SU-DHL-6 (cell line): Measurements from ENCODE around the gene AKAP1.
A peak's percentile ranks its signal among the peaks of the same experiment; 100 is the strongest.

Experiments used
- H2AFZ ChIP-seq: fragments of 200-600 bp; sonication (generic); 2 replicates; pipeline ENCODE4 v1.6.1; 2014; ENCODE audit warnings: low read depth, mild to moderate bottlenecking, moderate library complexity, mixed read lengths, antibody characterized with exemption, low read length; ENCODE audit not compliant: severe bottlenecking
- H3F3A ChIP-seq: fragments of 200-600 bp; shearing (Covaris generic); 2 replicates; pipeline ENCODE4 v1.6.0; 2016; ENCODE audit warnings: antibody characterized with exemption, mild to moderate bottlenecking; ENCODE audit not compliant: insufficient read depth
- H3K27ac ChIP-seq: fragments of 200-600 bp; sonication (generic); 2 replicates; pipeline ENCODE4 v1.5.1; 2016; ENCODE audit warnings: low read depth, mild to moderate bottlenecking, low read length, moderate library complexity, mixed read lengths
- H3K27me3 ChIP-seq: fragments of 200-600 bp; sonication (generic), shearing (Covaris generic); 2 replicates; pipeline ENCODE4 v1.6.0; 2014; ENCODE audit warnings: mild to moderate bottlenecking, low read length
- H3K36me3 ChIP-seq: fragments of 200-600 bp; sonication (generic); 2 replicates; pipeline ENCODE4 v1.6.1; 2014; ENCODE audit warnings: mild to moderate bottlenecking, low read length, mixed read lengths
- H3K4me2 ChIP-seq: fragments of 300-600, 200-600 bp; shearing (Covaris generic), sonication (generic); 2 replicates; pipeline ENCODE4 v1.6.0; 2014; ENCODE audit warnings: low read length, low read depth, mild to moderate bottlenecking; ENCODE audit not compliant: poor library complexity, severe bottlenecking
- H3K4me3 ChIP-seq: fragments of 200-600 bp; sonication (generic); 2 replicates; pipeline ENCODE4 v1.5.1; 2014; ENCODE audit warnings: antibody characterized with exemption, low read length, mild to moderate bottlenecking, mixed read lengths; ENCODE audit not compliant: insufficient read depth, poor library complexity, severe bottlenecking
- H3K79me2 ChIP-seq: fragments of 200-600 bp; sonication (generic); 2 replicates; pipeline ENCODE4 v1.6.1; 2014; ENCODE audit warnings: mild to moderate bottlenecking, low read length, moderate library complexity; ENCODE audit not compliant: insufficient read depth
- H3K9ac ChIP-seq: fragments of 200-600 bp; sonication (generic); 2 replicates; pipeline ENCODE4 v1.7.0; 2014; ENCODE audit warnings: mild to moderate bottlenecking, low read length
- H3K9me2 ChIP-seq: fragments of 200-600 bp; sonication (generic); replicated peaks from 2 replicates; pipeline ENCODE4 v1.6.1; 2014; ENCODE audit warnings: low read length; ENCODE audit not compliant: insufficient read depth
- H3K9me3 ChIP-seq: fragments of 200-600 bp; sonication (generic); 2 replicates; pipeline ENCODE4 v1.6.1; 2014; ENCODE audit warnings: low read length, mixed read lengths; ENCODE audit not compliant: insufficient read depth
- H4K20me1 ChIP-seq: fragments of 200-600 bp; sonication (generic); 2 replicates; pipeline ENCODE4 v1.6.1; 2014; ENCODE audit warnings: low read depth, mild to moderate bottlenecking, antibody characterized with exemption, low read length, moderate library complexity, mixed read lengths
- EZH2phosphoT487 ChIP-seq: fragments of 200-600 bp; sonication (generic), shearing (Covaris generic); conservative IDR thresholded peaks from 2 replicates; pipeline ENCODE4 v1.6.1; 2018; ENCODE audit warnings: mild to moderate bottlenecking, antibody characterized with exemption, low read length, moderate library complexity, mixed read lengths
- TF ChIP-seq, protein P1 (sequence below): fragments of 200-600 bp; sonication (generic); IDR thresholded peaks from one replicate; pipeline ENCODE4 v1.5.1; 2017; ENCODE audit warnings: antibody characterized with exemption, mild to moderate bottlenecking, low read length, moderate library complexity; ENCODE audit not compliant: insufficient read depth, poor library complexity, severe bottlenecking

Gene AKAP1

GRCh38 chr17:57114085-57114673, 29.1 kb downstream of the AKAP1 start:
- Histone ChIP-seq H2AFZ (no peak overlapping the region), H3K36me3 (no peaks in the 10 kb centered on the region; the same call in 1 of the 2 replicates)

DNA sequence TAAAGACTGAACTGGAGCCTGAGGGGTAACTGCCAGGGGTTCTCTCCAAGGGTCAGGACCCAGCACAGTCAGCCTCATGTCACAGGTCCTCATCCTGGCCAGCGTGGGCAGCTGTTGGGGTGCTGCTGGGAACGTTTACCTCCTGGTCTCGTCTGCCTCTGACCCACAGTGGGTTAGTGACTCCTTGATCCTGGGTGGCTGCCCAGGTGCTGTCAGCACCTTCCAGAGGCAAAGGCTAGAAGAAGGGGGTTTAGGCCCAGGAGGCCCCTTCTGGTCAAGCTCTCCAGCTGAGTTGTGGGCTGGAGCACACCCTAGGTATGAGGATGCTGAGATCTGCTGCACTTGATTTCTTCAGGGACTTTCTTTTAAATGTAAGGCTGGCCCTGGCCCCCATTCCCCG, 30.3 kb downstream of the AKAP1 start:
- Histone ChIP-seq H3K9me2 (no peaks in the 10 kb centered on the region), H3K27me3 (no peaks in the 10 kb centered on the region), H3F3A (no peaks in the 10 kb centered on the region), H3K9me3 (no peaks in the 10 kb centered on the region), H3K36me3 (no peaks in the 10 kb centered on the region; the same call in 1 of the 2 replicates), H3K79me2 (no peaks in the 10 kb centered on the region), H3K9ac (no peak overlapping the region), H3K27ac (no peak overlapping the region), H4K20me1 (no peaks in the 10 kb centered on the region), H2AFZ (no peak overlapping the region), H3K4me2 (no peak overlapping the region), H3K4me3 (no peak overlapping the region)
- TF ChIP-seq, protein P1, sequence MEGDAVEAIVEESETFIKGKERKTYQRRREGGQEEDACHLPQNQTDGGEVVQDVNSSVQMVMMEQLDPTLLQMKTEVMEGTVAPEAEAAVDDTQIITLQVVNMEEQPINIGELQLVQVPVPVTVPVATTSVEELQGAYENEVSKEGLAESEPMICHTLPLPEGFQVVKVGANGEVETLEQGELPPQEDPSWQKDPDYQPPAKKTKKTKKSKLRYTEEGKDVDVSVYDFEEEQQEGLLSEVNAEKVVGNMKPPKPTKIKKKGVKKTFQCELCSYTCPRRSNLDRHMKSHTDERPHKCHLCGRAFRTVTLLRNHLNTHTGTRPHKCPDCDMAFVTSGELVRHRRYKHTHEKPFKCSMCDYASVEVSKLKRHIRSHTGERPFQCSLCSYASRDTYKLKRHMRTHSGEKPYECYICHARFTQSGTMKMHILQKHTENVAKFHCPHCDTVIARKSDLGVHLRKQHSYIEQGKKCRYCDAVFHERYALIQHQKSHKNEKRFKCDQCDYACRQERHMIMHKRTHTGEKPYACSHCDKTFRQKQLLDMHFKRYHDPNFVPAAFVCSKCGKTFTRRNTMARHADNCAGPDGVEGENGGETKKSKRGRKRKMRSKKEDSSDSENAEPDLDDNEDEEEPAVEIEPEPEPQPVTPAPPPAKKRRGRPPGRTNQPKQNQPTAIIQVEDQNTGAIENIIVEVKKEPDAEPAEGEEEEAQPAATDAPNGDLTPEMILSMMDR: no peak
- TF ChIP-seq EZH2phosphoT487: no peak

More at GRCh38 chr17:57114085-57114673, 29.1 kb downstream of the AKAP1 start:
- H3K79me2 ChIP-seq: peaks cover 1% of the 10 kb centered on the region; the same call in 1 of the 2 replicates
- H3K4me3 ChIP-seq: no peak overlapping the region
- no peak overlapping the region for H3K9ac ChIP-seq
- H4K20me1 ChIP-seq: no peaks in the 10 kb centered on the region
- TF ChIP-seq, protein P1: peak; percentile 78
- no peak for TF ChIP-seq EZH2phosphoT487
- no peaks in the 10 kb centered on the region for H3K9me2 ChIP-seq
- H3K27ac ChIP-seq: no peak overlapping the region
- no peaks in the 10 kb centered on the region for H3K9me3 ChIP-seq
- H3K4me2 ChIP-seq: no peak overlapping the region
- H3F3A ChIP-seq: no peaks in the 10 kb centered on the region
- H3K27me3 ChIP-seq: no peaks in the 10 kb centered on the region

DNA sequence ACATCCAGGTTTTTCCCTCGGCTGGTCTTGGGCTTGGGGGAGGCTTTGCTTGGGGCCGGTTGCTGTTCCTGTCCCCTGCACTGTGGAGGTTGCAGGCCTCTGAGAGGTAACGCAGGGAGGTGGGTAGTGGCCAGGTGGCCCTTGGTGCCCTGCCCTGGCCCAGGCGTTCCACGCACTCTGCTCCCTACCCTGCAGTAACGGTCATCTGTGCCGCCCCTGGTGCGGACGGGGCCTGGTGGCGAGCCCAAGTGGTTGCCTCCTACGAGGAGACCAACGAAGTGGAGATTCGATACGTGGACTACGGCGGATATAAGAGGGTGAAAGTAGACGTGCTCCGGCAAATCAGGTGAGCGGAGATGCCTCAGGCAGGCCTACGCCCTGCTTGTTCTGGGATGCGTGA, 30.9 kb downstream of the AKAP1 start:
- no peak overlapping the region for H3K4me2 ChIP-seq
- no peaks in the 10 kb centered on the region for H3K9me2 ChIP-seq
- H3K4me3 ChIP-seq: no peak overlapping the region
- TF ChIP-seq, protein P1: no peak
- TF ChIP-seq EZH2phosphoT487: no peak
- H3F3A ChIP-seq: no peaks in the 10 kb centered on the region
- H3K36me3 ChIP-seq: peaks cover 2% of the 10 kb centered on the region; the same call in 1 of the 2 replicates
- H4K20me1 ChIP-seq: no peaks in the 10 kb centered on the region
- H3K27me3 ChIP-seq: no peaks in the 10 kb centered on the region
- no peaks in the 10 kb centered on the region for H3K9me3 ChIP-seq
- no peak overlapping the region for H2AFZ ChIP-seq
- H3K9ac ChIP-seq: no peak overlapping the region
- no peaks in the 10 kb centered on the region for H3K79me2 ChIP-seq
- H3K27ac ChIP-seq: no peak overlapping the region
